ENCODE data around the gene CPPED1. TPM values are rescaled to one million over a fixed set of nuclear protein-coding genes. Genes with fewer than 3 reads are reported as not detected.

CPPED1 gene
- total RNA-seq, 1 experiment from 2014 or later = 7.9 TPM

- H3K14ac ChIP-seq (ENCODE audit: insufficient read depth, low read length) = no peak overlapping the region
- no peak overlapping the region for H2BK20ac ChIP-seq (ENCODE audit: low read depth, low read length, poor library complexity, severe bottlenecking)
- H3K9ac ChIP-seq (ENCODE audit: extremely low read depth, insufficient read length, low read length) = no peak overlapping the region
- no peak overlapping the region for H3K4me2 ChIP-seq (ENCODE audit: insufficient read depth, insufficient read length, low read length)
- DNase-seq = peak; percentile 66
- H2BK12ac ChIP-seq (ENCODE audit: insufficient read length, low read depth, low read length) = no peak overlapping the region
- H2BK5ac ChIP-seq (ENCODE audit: insufficient read length, low read length) = no peak overlapping the region
- Mint-ChIP-seq H3K27ac (no peak overlapping the region), H3K9me3 (peaks cover 13 to 15% of the 10 kb centered on the region in 2 experiments), H3K27me3 (ENCODE audit: low read depth) (peaks cover 2% of the 10 kb centered on the region; the same call in 1 of the 2 replicates), H3K4me3 (no peak overlapping the region), H3K36me3 (ENCODE audit: insufficient read depth in 1 of 3, low read depth in 3 of 3) (peaks cover 0 to 6% (median 0%) of the 10 kb centered on the region in 3 experiments; a peak in 2 of 7 replicates), H3K4me1 (peaks cover 3 to 6% of the 10 kb centered on the region in 2 experiments; a peak in 3 of 4 replicates)
- H3K4me1 ChIP-seq (ENCODE audit: insufficient read depth, low read length) = no peaks in the 10 kb centered on the region
- no peak overlapping the region for H2BK15ac ChIP-seq (ENCODE audit: low read depth, low read length)
- H3K27ac ChIP-seq (ENCODE audit: insufficient read length, low read depth, low read length) = no peak overlapping the region
- no peaks in the 10 kb centered on the region for H3K79me2 ChIP-seq (ENCODE audit: insufficient read depth, low read length)
- H4K8ac ChIP-seq (replicated peaks; ENCODE audit: insufficient read length, low read depth, low read length) = no peak overlapping the region
- no peak for TF ChIP-seq CTCF (conservative IDR thresholded peaks at IDR 0.05)
- no peak overlapping the region for H4K5ac ChIP-seq (ENCODE audit: insufficient read length, low read depth, low read length)
- H3K79me1 ChIP-seq (ENCODE audit: insufficient read depth, low read depth, low read length, poor library complexity, severe bottlenecking) = no peaks in the 10 kb centered on the region
- H2AFZ ChIP-seq (ENCODE audit: low read length) = no peak overlapping the region
- WGBS (ENCODE audit: extremely low coverage, insufficient read length, low lambda C conversion rate) = no CpG with 5 or more reads among the region's 10 CpGs
- H2AK5ac ChIP-seq (ENCODE audit: insufficient read length, low read length) = no peak overlapping the region
- H3K18ac ChIP-seq (ENCODE audit: insufficient read length, low read depth, low read length) = no peak overlapping the region
- no peak overlapping the region for H3K56ac ChIP-seq (ENCODE audit: insufficient read length, low read depth, low read length)
- no peaks in the 10 kb centered on the region for H4K20me1 ChIP-seq (ENCODE audit: control insufficient read depth, insufficient read depth, insufficient read length)
- H3K27me3 ChIP-seq (ENCODE audit: insufficient read depth, low read length) = no peaks in the 10 kb centered on the region
- H4K91ac ChIP-seq (ENCODE audit: insufficient read length, low read depth, low read length) = no peak overlapping the region
- H3K23me2 ChIP-seq (ENCODE audit: insufficient read length, low read depth, low read length, poor library complexity, severe bottlenecking) = no peaks in the 10 kb centered on the region
- H3K4ac ChIP-seq (ENCODE audit: low read depth, low read length) = no peak overlapping the region
- no peaks in the 10 kb centered on the region for H3K9me3 ChIP-seq (ENCODE audit: control insufficient read depth, low read depth, low read length)
- no peak overlapping the region for H3T11ph ChIP-seq (ENCODE audit: low read length)
- no peak overlapping the region for H2BK120ac ChIP-seq (ENCODE audit: low read depth, low read length, poor library complexity, severe bottlenecking)
- no peak overlapping the region for H3K23ac ChIP-seq (ENCODE audit: insufficient read length, low read depth, low read length)
Measured at GRCh38 chr16:12833926-12834325, 30.2 kb upstream of the CPPED1 start.
